Mucosa of rectum (tissue), 2 donors: ENCODE measurements around the gene TMEM269.

ENCODE experiments used
- H3K27ac ChIP-seq, 2 donors: one replicate each; pipeline ENCODE4 v1.7.0; 2013; ENCODE audit warnings: inconsistent platforms in 2 of 2, low read depth in 2 of 2, low read length in 2 of 2
- H3K27me3 ChIP-seq, 2 donors: one replicate each; pipeline ENCODE4 v1.7.0; 2013; ENCODE audit warnings: low read length in 2 of 2; ENCODE audit not compliant: control insufficient read depth in 2 of 2, insufficient read depth in 2 of 2
- H3K36me3 ChIP-seq, 2 donors: one replicate each; pipeline ENCODE4 v1.7.0; 2013; ENCODE audit warnings: low read length in 2 of 2; ENCODE audit not compliant: control insufficient read depth in 2 of 2, insufficient read depth in 2 of 2
- H3K4me1 ChIP-seq, 2 donors: one replicate each; pipeline ENCODE4 v1.7.0; 2013; ENCODE audit warnings: low read length in 2 of 2, mild to moderate bottlenecking in 1 of 2; ENCODE audit not compliant: control insufficient read depth in 2 of 2, insufficient read depth in 2 of 2
- H3K4me3 ChIP-seq, 2 donors: one replicate each; pipeline ENCODE4 v1.7.0; 2013; ENCODE audit warnings: low read length in 2 of 2
- H3K9ac ChIP-seq, 2 donors: one replicate each; pipeline ENCODE4 v1.7.0; 2013; ENCODE audit warnings: low read length in 2 of 2, low read depth in 1 of 2, mild to moderate bottlenecking in 1 of 2
- H3K9me3 ChIP-seq, 2 donors: one replicate each; pipeline ENCODE4 v1.7.0; 2013; ENCODE audit warnings: low read length in 2 of 2; ENCODE audit not compliant: control insufficient read depth in 2 of 2
- donor health status: healthy.
- donor health status: Normal muscosa, but diverticular disease.

TMEM269 gene, protein sequence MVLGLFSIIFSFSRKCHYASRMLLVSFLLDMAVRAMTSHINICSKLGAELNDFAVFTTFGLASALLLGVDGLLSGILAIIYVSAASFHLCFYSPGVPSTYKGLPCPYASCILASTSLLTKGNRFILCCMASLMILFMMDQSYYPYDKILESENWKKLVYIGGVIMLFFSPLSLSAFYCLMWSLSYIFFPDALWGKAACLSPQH

DNA sequence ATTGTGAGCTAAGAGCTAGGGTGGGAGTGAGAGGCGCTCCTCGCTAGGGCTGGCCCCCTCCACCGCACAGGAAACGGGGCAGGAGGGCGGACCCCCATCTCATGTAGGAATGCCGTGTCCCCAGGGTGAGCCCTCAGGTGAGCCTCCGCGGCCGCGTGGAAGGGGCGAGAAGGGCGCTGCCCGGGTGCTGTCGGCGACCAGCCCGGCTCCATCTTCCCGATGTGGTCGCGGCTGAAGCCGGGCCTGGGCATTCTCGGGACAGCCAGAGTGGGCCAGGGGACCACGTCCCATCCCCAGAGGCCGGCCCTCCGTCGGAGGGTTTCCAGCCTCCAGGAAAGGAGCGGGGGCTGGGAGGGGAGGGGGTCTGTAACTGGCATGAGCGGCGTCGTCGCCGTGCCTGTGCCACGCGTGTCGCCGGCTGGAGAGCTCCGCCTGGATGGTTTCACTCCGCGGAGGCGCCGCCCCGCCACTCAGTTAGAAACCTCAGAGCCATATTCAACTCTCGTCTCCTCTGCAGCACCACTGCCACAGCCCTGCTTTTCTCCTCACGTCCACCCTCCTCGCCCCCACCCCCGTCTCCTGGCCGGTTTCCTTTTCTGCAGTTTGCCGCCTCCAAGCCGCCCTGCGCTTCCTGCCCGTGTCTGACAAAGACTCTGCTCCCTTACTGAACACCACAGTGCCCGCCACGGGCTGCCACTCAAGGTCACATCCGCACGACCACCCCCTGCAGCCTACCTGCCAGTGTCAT, at the start of gene TMEM269:
Gene TMEM269 (plus strand): TSS at position 46 of the 748 bp plus-strand sequence. CDS start 4,903 bp downstream, outside the sequence.
- Histone ChIP-seq H3K36me3 (peaks cover 0 to 8% of the 10 kb centered on the region in 2 donors), H3K4me1 (peaks cover 0 to 6% of the 10 kb centered on the region in 2 donors), H3K9me3 (no peaks in the 10 kb centered on the region), H3K4me3 (peak within 1 kb of the TSS; percentile 52 to 56), H3K27me3 (no peaks in the 10 kb centered on the region), H3K27ac (no peak within 1 kb of the TSS), H3K9ac (peak within 1 kb of the TSS in 1 of 2 donors; percentile 29)

DNA sequence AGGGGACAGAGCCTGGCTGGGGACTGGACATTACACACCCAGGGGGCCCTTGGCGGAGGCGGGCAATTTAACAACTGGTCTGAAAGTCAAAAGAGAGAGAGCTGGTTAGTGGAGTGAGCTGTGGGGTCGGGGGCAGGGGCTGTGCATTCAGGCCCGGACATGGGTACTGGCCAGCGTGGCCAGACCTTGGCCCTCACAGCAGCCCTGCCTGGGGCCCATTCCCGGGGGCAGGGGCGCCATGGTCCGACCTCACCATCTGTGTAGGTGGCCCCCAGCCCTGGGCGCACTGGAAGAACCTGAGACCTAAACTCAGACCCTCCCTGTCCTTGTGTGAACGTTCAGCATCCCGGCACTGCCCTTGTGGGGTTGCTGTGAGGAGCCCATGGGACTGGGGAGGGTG, 49.7 kb upstream of the TMEM269 start:
- Histone ChIP-seq H3K27me3 (no peaks in the 10 kb centered on the region), H3K27ac (no peak overlapping the region), H3K4me1 (peaks cover 21 to 29% of the 10 kb centered on the region in 2 donors), H3K9ac (no peak overlapping the region), H3K4me3 (no peak overlapping the region), H3K36me3 (no peaks in the 10 kb centered on the region), H3K9me3 (no peaks in the 10 kb centered on the region)

DNA sequence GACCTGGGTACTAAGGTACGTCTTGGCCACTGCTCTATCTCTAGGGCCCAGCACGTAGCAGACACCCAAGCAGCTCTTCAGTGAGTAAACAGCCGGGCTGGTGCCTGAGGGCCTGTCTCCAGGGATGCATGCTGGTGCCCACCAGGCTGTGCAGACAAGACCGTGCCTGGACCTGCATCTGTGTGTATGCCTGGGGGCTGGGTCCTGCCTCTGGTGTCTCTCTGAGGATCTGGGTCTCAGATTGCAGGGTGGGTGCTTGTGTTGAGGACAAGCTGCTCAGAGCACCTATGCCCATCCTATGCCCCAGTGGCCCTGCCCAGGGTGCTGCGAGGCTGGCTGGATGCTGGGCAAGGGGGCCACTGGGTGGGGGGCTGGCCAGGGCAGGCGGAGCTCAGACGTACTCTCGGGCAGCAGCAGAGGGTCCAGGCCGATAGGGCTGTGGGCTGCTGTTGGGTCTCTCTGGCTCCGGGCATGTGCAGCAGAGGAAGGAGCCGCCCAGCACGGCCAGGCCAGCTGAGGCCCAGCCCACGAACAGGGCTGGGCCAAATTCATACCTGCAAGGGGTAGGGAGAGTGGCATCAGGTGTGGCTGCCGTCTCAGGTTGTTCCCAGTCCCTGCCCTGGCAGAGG, 49.2 kb upstream of the TMEM269 start:
- H3K9me3 ChIP-seq, result no peaks in the 10 kb centered on the region
- peak overlapping the region in 1 of 2 donors; percentile 22 for H3K4me3 ChIP-seq
- no peaks in the 10 kb centered on the region for H3K36me3 ChIP-seq
- no peaks in the 10 kb centered on the region for H3K27me3 ChIP-seq
- peak overlapping the region in 1 of 2 donors; percentile 29 for H3K9ac ChIP-seq
- H3K27ac ChIP-seq, result peak overlapping the region; percentile 28 to 58
- peaks cover 21 to 29% of the 10 kb centered on the region in 2 donors for H3K4me1 ChIP-seq

DNA sequence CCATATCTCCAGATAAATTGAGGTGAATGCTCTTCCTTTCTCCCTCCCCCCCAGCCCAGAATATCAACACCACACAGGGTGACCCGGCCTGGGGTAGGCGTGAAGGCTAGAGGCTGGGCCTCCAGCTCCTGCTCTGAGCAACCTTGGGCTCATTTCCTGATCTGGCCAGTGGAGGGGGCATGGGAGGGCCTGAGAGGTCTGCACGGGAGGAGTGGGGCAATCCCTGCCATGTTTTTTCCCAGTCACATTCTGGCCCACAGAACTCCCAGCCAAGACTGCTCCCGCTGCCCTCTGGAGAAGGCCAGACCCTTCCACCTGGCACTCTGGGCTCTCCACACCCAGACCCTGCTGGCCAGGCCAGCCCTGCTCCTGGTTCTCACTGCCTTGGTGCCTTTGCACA, 48.6 kb upstream of the TMEM269 start:
- Histone ChIP-seq H3K4me3 (peak overlapping the region in 1 of 2 donors; percentile 22), H3K36me3 (no peaks in the 10 kb centered on the region), H3K4me1 (peaks cover 21 to 29% of the 10 kb centered on the region in 2 donors), H3K27ac (peak overlapping the region; percentile 28 to 58), H3K9me3 (no peaks in the 10 kb centered on the region), H3K27me3 (no peaks in the 10 kb centered on the region), H3K9ac (peak overlapping the region in 1 of 2 donors; percentile 29)

DNA sequence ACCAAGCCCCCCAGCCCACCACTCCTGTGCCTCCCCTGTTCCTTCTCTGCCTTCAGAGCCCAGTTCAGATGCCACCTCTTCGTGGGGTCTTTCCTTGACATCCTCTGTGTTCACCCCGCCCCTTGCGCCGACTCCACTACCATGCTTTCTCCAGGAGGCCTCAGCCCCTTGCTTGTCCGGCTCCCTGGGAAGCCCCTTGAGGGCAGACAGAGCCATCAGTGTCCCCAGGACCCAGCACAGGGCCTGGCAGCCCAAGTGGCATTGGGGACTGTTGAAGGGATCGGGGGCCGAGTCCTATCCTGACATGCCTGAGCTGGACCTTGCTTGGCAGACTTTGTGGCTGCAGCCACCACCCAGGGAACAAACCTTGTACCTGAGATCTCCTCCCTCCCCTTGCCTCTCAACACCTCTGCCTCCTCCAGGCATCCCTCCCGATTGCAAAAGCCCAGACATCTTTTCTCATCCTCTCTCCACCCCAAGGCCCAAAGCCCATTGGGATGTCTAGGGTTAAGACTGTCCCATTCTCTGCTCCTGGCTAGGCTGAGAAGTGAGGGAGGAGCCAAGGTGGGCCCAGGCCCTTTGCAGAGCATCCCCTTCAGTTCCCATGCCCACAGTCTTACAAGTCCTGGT, 48.1 kb upstream of the TMEM269 start:
- Histone ChIP-seq H3K9ac (no peak overlapping the region), H3K27me3 (no peaks in the 10 kb centered on the region), H3K9me3 (no peaks in the 10 kb centered on the region), H3K36me3 (no peaks in the 10 kb centered on the region), H3K4me3 (peak overlapping the region in 1 of 2 donors; percentile 22), H3K4me1 (peaks cover 18 to 25% of the 10 kb centered on the region in 2 donors), H3K27ac (peak overlapping the region; percentile 28 to 58)

DNA sequence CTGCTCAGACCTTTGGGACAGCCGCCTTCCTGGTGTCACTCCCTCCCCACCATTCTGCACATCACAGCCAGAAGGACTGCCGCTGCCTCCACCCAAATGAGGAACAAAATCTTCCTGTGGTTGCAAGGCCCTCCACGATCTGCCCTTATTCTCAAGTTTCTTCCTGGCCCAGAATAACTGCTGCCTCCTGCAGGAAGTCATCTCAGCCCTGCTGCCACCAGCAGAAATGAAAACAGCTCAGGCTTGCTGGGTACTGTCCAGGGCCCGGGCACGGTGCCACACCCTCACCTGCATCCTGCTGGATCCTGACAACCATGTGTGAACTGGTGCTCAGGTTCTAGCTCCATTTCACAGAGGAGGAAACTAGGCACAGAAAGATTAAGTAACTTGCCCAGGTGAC, 47.5 kb upstream of the TMEM269 start:
- H3K9ac ChIP-seq, result no peak overlapping the region
- H3K4me1 ChIP-seq, result peaks cover 18 to 20% of the 10 kb centered on the region in 2 donors
- H3K27ac ChIP-seq, result peak overlapping the region in 1 of 2 donors; percentile 23
- H3K36me3 ChIP-seq, result no peaks in the 10 kb centered on the region
- no peaks in the 10 kb centered on the region for H3K27me3 ChIP-seq
- H3K9me3 ChIP-seq, result no peaks in the 10 kb centered on the region
- H3K4me3 ChIP-seq, result no peak overlapping the region

DNA sequence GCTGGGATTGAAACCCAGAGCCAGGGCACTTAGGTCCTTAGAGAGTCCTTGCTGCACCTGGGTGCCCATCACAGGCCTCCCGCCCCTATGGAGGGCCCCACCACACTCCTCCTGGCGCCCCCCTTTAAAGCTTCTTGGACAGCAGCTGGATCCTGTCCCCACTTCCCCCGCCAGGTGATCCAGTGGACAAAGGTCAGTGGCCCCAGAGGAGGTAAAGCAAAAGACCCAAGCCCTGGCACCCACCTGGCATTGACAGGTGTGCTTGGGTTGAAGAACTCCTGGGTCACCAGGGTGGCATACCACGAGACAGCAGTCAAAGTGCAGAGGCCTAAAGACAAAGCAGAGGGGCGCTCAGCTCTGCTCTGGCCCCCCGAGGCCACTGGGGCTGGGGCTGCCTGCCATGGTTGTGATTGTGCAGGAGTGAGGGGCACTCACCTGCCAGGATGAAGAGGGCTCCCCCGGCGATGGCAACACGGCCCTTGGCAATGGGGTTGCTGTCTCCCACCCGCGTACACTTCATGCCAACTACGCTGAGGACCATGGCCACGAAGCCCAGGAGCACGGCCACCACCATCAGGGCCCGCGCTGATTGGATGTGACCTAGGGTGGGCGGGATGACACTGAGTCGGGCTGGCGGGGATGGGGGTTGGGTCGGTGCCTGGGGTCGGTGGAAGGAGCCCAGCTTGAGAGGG, 46.7 kb upstream of the TMEM269 start:
- Histone ChIP-seq H3K9ac (no peak overlapping the region), H3K36me3 (no peaks in the 10 kb centered on the region), H3K4me1 (peaks cover 18 to 19% of the 10 kb centered on the region in 2 donors), H3K9me3 (no peaks in the 10 kb centered on the region), H3K27ac (no peak overlapping the region), H3K4me3 (no peak overlapping the region), H3K27me3 (no peaks in the 10 kb centered on the region)

DNA sequence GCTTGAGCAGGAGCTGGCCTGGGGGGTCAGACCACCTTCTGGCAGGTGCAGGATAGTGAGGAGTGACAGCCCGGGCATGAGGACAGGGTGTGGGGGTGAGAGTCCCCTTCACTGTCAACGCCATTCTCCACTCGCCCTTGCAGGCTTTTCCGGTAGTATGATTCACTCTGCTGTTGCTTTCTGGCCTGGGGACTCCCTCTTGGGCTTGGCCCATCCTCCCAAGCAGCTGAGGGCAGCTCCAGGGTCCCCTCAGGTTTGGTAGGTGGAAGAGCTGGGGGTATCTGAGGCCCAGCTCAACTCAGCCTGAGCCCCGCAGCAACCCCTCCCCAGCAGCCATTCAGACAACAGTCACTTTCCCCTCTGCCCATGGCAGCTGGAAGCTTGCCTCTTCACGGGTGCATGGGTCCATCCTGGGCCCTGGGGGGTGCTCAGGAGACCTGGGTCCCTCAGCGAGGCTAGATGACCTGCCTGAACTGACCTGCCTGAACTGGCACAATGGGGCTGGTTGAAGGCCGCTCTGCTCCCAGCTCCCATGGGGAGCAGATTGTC, 46.0 kb upstream of the TMEM269 start:
- no peaks in the 10 kb centered on the region for H3K9me3 ChIP-seq
- no peak overlapping the region for H3K9ac ChIP-seq
- H3K27me3 ChIP-seq, result no peaks in the 10 kb centered on the region
- peaks cover 18 to 19% of the 10 kb centered on the region in 2 donors for H3K4me1 ChIP-seq
- H3K27ac ChIP-seq, result no peak overlapping the region
- H3K36me3 ChIP-seq, result no peaks in the 10 kb centered on the region
- H3K4me3 ChIP-seq, result no peak overlapping the region
